GM21381 (cell line): ENCODE measurements around the gene CARD19.

Experiments used
- ATAC-seq: cut with Tn5 transposase; IDR thresholded peaks from one replicate; pipeline ENCODE4 v1.9.1; 2021; ENCODE audit warnings: mild to moderate bottlenecking, moderate library complexity; ENCODE audit not compliant: unreplicated experiment

The CARD19 gene

DNA sequence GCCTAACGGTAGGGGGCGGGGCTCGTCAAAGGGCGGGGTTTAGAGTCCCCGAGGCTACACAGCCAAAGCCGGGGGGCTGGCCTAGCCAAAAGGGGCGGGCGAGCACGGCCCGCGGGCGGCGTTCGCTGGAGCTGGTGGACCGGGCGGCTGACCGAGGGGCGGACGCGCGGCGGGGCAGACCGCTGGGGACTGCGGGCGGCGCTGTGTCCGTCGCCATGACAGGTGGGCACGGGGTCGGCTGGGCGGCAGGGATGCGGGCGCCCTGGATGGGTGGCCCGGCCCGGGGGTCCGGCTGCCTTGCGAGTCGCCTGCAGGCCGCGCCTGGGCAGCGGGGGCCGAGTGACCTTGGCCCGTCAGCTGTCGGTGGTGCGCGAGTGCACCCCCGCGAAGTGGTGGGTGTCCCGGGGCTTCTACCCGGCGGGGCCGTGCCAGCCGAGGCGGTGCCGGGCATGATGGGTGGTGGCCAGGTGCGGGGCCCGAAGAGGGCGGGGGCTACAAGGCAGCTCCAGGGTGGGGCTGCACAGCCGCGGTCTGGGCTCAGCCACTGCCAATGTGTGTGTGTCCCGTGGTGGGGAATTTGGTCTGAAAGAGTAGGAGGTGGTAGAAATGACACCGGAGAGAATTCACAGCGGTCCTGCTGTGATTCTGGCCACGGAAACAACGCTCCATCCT lies at the start of gene CARD19:
TSS of gene CARD19 (plus strand) at position 87 of the 672 bp plus-strand sequence. CDS start at position 216, 129 bp downstream.
- ATAC-seq: peak; percentile 5

DNA sequence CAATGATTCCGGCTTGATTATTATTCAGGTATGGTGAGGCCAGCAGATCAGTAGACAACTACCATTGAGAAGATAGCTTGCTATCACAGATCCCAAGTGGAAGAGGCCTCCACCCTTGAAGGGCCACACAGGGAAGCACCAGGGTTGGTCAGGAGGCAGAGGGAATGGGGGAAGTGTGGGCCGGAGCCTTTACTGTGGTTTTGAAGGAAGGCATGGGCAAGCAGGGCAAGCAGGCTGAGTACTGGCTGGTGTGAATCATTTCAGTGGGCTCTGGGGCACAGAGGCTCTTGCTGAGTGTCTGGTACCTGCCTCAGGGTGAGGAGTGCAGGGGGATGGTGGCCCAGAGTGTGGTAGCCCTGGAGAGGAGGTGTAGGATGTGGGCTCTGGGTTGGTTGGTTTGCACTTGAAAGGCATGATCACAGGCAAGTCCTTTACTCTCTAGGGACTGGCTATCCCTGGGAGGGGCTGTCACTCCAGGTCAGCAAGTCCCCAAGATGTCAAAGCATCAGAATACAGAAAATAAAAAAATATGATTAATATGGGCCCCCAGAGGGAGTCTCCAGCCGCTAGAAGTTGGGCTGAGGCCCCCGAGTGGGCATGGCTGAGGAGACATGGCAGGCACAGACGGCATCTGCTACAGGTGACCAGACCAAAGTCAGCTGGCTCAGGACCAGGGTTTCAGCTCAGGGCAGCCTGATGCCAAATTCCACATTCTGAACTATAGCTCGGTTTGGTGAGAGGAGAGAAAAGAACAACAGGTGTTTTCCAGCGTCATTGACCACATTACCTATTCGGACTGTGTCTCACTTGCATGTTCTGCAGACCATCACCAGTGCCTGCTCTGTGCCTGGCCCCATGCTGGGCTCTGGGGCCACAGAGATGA lies 47.2 kb upstream of the CARD19 start:
- ATAC-seq: no peak

GRCh38 chr9:93049491-93049890 lies 46.5 kb upstream of the CARD19 start:
- ATAC-seq: no peak

GRCh38 chr9:93050231-93050630 lies 45.8 kb upstream of the CARD19 start:
- no peak for ATAC-seq

DNA sequence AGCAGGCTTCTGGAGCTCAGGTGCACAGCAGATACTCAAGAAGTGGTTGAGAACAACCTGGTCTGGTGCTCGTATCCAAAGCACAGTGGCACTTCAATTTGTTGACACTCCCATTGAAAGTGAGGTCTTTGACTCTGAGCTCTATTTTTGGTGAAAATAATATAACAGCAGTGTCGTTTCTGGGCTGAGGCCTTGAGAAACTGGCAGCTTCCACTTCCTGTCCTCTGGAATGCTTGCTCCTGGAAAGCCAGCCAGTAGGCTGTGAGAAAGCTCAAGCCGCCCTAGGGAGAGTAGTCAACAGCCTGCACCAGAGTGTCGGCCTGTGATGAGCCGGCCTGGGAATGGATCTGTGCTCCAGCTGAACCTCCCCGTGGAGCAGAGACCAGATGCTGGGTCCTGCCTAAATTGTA lies 44.3 kb upstream of the CARD19 start:
- ATAC-seq: no peak

GRCh38 chr9:93052791-93053540 lies 43.1 kb upstream of the CARD19 start:
- no peak for ATAC-seq

- no peak for ATAC-seq
Observed at GRCh38 chr9:93053781-93054331, 42.2 kb upstream of the CARD19 start.

DNA sequence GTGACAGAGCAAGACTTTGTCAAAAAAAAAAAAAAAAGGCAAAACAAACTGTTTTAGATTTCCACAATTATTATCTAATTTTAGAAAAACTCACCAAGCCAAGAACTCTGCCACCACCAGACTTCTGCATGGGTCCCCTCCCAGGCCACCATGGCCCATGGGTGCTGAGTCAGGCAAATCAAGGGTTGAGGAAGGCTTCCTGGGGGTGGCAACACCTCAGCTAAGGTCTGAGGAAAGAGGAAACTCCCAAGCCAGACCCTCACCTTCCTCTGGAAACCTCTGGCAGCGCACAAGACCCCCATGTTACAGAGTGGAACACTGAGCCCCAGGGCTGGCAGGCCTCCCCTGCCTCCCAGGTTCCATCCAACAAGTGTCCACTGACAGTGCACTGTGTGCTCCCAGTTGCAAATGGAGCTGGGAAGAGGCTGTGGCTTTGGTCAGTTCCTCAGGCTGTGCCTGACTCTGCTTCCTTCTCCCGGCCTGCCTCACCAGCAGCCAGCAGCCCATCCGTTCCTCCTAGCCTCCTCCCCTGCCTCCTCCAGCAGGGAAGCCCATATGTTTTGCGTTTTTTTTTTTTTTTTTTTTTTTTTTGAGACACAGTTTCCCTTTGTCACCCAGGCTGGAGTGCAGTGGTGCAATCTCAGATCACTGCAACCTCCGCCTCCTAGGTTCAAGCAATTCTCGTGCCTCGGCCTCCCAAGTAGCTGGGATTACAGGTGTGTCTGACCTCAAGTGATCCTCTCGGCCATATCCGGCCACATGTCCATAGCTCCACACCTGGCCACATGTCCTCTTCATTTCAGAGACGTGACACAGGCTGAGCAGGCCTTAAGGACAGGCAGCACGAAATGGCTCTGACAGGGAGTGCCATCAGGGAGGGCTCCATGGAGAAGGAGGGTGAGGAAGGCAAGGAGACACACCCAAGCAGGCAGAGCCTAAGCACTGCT lies 41.0 kb upstream of the CARD19 start:
- ATAC-seq: no peak

DNA sequence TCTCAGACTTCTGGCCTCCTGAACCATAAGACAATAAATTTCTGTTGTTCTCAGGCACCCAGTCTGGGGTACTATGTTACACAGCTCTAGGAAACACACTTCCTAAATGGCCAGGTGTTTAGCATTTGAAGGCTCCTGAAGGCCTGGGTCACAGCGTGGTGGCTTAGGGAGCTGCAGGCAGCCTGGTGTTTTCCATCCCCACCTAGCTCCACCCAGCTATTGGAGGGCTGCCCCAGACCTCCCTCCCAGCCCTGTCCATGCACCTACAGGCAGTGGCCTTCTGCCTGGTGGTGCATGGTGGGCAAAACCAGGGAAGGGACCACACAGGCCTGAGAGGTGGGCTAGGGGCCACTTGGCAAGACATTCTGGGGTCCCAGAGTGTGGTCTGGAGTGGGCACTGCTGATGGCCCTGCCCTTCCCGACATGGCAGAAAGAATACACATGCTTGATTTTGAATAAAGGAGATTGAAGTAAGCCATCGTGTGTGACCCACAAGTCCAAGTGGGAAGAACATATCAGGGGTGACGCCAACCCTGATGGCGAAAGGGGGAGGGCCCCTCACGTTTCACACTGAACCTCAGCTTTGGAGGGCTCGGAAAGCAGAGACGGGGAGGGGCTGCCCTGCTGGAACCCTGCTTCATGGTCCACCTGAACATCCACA lies 38.8 kb upstream of the CARD19 start:
- ATAC-seq: no peak

GRCh38 chr9:93057703-93058354 lies 38.2 kb upstream of the CARD19 start:
- peak; percentile 16 for ATAC-seq

GRCh38 chr9:93058355-93059010 lies 37.5 kb upstream of the CARD19 start, which contains the start of gene SUSD3:
SUSD3 (plus strand) TSS chr9:93058701; CDS start chr9:93058743, 42 bp downstream.
- peak; percentile 52 for ATAC-seq

DNA sequence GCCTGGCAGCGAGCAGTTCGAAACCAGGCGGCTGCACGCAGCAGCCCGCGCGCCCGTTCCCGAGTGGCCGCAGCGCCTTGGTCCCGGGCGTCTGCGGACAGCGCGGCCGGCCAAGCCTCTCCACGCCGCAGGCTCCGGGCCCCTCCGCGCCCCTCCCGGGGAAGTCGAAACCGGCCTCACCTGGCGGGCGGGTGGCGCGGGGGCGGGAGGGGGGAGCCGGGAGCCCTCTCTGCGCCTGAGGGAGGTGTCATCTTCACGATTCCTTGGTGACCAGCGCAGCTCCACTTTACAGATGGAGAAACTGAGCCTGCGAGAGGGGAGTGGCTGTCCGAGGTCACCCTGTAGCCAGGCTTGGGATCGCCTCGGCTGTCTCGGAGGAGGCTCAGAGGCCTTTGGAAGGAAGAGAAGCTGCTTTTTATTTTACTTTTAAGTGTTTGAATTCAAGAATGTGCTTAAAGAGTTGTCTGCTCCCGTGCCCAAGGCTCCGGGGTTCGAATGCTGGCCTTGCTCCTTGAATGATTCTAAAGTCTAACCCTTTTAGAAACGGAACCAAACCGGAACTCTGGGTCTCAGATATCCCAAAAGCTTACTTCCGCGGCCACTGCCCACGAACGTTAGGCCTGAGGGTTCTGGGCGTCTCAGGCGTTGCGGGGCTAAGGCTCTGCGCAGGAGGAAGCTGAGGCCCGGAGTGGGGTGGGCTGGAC lies 36.9 kb upstream of the CARD19 start:
- peak; percentile 26 for ATAC-seq

DNA sequence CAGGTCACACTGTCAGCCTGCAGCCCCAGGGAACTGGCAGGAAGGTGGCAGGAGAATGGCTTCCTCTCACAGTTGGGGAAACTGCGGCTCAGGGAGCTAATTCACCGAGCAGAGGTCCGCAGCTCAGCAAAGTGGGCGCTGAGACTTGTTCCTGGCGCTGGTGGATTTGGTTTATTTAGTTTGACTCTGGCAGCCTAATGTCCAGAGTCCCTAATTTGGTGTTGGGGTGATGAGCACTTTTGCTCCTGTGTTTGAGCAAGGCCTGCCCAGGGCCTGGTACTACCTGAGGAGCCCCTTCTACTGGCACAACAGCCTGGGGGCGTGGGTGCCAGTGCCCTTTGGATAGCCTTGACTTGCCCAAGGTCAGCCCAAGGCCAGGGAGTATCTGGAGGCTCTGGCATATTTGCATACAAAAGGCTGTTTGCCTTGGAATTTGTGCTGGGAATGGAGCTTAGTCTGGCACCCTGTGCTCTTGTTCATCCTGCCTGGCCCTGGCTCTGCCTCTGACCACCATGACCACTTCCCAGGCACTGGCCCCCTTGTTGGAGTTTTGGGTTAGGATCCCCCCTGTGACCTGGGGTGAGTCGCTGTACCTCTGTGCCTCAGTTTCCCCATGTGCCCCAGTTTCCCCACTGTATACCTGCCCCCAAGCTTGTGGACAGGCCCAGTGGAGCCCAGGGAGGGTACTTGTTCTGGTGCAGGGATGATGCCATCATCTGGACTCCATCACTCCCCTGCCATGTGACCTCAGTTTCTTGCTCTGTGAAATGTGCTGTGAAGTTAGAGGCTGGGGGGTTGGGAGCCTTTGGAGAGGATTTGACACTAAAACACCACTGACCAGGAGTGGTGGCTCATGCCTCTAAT lies 36.1 kb upstream of the CARD19 start:
- no peak for ATAC-seq

GRCh38 chr9:93060746-93061259 lies 35.2 kb upstream of the CARD19 start:
- ATAC-seq: no peak

DNA sequence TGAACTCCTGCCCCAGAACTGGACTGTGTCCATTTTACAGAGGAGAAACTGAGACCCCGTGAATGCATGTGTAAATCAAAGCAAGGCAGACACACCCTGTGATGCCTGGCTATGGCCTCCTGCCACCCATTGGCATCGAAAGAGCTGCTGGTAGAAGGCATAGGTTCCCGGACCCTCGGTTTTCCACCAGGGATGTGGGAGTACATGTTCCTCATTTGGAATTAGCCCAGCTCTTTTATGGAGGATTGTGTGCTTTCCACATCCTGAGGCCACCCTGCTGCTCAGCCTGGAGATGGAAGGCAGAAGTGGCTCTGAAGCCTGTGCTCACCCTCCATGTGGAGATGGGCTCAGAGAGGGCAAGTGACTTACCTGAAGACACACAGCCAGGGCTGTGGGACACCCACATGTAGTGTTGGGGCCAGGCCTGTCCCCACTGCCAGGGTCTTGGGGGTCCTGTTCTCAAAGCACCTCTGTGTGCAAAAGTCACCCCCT lies 34.7 kb upstream of the CARD19 start:
- no peak for ATAC-seq
